NCI-H446 (cell line): ENCODE data around the gene ZSCAN20.
"Not testable (repeated sequence)": the region's sequence is repeated elsewhere in the genome, so short reads cannot be mapped to it uniquely, and the experiment has no call there.

ENCODE experiments used
- DNase-seq, 2 experiments: peaks; one replicate each; lab custom pipeline; 2025; lab: John Stamatoyannopoulos, UW

The ZSCAN20 gene

DNA sequence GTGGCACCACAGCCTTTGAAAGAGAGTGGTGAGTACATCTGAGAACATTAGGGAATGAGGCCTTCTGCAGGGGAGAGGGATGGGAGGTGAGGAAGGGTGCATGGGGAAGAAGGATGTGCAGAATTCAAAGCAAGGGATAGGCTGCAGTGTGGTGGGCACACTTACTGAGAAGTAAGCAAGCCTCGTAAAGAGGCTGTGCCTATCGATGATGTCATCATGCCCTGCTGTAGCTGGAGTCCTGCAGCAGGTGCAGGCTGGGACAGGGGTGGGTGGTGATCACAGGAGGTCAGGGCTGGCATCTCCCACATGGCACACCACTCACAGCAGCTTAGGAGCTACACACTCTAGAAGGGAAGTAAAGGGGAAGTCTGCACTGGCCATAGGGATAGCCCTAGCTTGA, 16.2 kb downstream of the ZSCAN20 start:
- no peak for DNase-seq

DNA sequence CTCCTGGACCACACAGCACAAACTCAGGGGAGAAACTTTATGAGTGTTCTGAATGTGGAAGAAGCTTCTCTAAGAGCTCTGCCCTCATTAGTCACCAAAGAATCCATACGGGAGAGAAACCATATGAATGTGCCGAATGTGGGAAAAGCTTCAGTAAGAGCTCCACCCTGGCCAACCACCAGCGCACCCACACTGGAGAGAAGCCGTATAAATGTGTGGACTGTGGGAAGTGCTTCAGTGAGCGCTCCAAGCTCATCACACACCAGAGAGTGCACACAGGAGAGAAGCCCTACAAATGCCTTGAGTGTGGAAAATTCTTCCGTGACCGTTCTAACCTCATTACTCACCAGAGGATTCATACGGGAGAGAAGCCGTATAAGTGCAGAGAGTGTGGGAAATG, 22.5 kb downstream of the ZSCAN20 start:
- no peak for DNase-seq

DNA sequence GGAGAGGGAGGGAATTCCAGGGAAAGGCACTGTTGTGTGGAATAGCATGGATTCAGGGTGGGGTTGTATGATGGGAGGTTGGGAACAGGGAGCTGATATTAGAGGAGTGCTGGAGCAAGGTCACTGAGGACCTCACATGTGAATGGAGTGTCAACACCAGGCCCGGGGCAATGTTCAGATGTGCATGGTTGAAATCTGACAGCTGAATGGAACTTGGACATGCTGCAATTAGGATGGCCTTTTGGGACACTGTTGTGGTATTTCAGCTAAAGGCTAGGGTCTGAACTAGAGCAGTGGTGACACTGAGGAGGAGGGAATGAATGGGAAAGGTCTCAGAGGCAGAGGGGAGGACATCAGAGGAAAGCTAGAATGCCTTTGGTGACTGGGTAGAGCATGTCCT, 25.0 kb downstream of the ZSCAN20 start:
- no peak for DNase-seq

DNA sequence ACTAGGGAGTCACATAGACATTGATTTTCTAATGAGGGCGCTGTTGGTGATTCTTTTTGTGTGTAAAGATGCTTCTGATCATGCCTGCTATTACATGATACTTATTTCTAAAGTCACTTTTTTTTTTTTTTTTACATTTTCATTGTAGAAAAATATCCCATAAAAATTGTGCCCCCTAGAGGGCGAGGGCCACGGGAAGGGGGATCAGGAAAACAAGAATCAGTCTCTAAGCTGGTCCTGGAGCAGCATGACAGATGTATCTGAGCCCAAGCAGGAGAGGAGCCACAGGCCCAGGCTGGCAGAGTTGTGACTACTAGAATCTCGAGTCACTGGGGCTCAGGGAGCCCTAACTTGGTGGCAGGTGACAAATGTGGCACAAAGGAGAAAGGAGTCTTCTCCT, 28.1 kb downstream of the ZSCAN20 start:
- DNase-seq = no peak

DNA sequence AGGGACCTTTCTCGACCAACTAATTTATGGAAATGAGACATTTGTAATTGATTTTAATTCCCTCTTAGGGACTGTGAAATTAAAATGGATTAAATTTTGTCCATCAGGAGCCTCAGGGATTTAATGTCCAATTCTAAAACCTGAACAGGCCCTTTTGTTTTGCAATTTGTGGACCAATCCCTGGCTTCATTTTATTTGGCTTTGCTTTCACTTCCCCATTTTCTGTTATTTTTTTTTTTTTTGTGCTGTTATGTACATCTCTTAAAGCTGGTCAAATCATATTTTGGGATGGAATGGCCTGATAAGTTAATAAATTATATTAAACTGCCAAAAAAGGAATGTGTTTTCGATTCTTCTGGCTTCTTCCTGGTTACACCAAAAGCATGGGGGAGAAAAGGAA, 28.9 kb downstream of the ZSCAN20 start:
- no peak for DNase-seq

DNA sequence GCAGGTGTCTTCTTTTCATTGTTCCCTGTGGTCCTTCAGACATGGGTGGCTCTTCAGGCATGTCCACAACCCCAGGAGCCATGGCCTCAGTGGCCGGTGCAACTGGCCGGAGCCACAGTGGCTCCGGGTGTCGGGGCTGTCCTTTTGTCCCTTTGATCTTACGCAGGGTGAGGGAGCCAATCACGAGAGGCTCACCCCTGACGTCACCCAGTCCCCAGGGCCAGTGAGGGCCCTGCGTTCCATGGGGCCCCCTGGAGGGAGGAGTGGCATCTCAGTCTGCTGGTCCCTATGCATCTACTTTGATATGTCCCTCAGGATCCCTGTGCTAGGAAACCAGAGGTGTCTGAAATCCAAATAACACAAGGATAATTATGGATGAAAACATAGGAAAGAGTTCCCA, 29.3 kb downstream of the ZSCAN20 start:
- DNase-seq = no peak

DNA sequence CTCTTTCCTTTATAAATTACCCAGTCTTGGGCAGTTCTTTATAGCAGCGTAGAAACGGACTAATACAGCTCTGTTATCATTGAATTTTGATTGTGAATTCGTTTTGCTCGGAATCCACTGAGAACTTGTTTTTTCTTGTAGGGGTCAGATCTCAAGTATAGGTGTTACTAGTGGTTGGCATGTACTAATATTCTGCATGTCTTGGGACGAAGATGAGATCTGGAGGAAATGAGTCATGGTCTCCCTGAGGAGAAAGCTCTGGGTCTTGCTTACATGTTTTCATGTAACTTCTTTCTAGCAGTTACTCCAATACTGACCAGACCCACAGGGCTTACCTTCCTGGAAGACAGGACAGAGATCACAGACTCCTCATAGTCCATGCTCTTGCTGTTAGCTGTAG, 30.3 kb downstream of the ZSCAN20 start:
- DNase-seq = no peak

DNA sequence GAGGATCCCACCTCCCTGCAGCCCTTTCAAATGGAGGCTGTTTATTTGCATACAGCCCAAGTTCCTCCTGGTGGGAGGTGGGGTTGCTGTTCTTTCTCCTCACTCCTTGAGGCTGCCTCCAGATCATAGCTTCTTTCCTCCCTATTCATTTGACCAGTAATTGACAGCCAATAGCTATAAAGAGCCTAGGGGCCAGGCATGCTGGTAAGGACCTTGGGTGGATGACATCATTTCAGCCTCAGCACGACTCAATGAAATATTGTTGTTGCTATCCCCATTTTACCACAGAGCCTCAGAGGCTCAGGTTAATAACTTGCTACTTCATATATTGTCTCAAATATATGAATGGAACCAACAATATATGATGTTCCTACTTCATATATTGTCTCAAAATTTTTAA, 31.1 kb downstream of the ZSCAN20 start:
- no peak for DNase-seq

DNA sequence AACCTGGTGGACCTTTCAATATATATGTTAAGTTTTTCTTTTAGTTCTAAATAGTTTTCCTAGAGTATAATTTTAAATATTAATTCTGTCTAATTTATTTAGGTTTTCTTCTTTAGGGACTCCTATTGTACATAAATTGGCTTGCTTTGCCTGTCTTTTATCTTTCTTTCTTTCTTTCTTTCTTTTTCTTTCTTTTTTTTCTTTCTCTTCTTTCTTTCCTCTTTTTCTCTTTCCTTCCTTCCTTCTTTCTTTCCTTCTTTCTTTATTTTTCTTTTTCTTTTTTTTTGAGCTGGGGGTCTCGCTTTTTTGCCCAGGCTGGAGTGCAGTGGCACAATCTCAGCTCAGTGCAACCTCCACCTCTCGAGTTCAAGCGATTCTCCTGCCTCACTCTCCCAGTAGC, 35.2 kb downstream of the ZSCAN20 start:
- no peak for DNase-seq

DNA sequence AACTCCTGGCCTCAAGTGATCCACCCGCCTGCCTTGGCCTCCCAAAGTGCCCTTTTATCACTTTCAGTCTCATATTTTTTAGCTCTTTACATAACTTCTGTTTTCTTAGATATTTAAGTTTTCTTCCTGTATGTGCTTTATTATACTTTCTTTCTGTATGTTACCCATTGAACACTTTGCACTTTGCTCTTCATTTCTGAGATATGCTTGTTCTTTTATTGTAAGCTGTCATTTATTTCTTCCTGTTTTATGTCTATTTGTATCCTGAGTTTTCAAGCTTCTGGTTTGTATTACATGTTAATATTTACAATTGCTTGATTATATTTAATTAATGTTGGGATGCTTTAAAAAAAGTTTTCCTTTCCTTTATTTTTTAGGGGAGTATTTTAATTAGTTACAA, 35.7 kb downstream of the ZSCAN20 start:
- DNase-seq = no peak

DNA sequence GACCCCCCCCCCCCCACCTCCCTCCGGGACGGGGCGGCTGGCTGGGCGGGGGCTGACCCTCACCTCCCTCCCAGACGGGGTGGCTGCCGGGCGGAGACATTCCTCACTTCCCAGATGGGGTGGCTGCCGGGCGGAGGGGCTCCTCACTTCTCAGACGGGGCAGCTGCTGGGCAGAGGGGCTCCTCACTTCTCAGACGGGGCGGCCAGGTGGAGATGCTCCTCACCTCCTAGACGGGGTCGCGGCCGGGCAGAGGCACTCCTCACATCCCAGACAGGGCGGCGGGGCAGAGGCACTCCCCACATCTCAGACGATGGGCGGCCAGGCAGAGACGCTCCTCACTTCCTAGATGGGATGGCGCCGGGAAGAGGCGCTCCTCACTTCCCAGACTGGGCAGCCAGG, 36.8 kb downstream of the ZSCAN20 start:
- not testable (repeated sequence) for DNase-seq

DNA sequence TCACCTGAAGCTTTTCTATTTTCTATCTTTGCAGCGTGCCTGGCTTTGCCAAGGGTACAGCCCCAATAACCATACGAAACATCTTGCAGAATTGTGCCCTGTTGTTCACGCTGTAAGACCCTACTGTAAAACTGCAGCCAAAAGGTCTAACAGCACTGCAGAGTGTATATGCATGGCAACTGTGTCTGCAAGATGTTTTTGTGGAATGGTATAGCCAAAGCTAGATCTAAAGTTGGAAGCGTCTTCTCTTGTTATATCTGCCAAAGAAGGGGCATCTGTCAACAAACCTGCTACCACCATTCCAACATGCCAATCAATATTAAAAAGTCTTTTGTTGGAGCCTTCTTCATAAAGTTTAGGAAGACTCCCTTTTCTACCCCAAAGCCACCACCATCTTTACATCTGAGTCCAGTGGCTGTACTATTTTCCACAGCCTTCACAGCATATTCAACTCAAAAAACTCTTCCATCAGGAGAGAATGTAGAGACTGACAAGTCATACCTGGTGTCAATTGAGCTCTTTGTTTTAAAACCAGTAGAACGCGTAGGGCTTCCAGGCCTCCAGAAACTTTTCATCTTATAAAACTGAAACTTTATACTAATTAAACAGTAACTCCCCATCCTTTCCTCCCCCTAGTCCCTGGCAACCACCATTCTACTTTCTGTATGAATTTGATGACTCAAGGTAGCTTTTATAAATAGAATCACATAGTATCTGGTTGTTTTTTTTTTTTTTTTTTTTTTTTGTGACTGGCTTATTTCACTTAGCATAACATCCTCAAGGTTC, 40.0 kb downstream of the ZSCAN20 start:
- peak in 1 of 2 experiments; percentile 11 for DNase-seq

DNA sequence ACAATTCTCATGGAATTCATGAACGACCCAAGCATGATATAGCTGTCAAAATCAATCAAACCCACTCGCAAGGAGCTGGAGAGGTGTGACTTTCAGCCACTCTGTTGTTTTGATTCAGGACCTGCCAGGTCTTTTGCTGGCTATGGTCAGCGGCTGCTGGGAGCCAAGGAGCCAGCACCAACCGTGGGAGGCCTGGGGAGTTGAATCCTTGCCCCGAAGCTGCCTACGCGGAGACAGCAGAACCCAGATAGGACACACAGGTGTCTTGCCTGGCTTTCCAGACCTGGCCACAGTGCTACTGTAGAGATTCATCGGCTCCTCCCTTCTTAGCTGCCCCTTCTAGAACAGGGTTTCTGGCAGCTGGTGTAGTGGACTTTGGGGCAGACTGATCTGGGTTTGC, 42.7 kb downstream of the ZSCAN20 start:
- no peak for DNase-seq

DNA sequence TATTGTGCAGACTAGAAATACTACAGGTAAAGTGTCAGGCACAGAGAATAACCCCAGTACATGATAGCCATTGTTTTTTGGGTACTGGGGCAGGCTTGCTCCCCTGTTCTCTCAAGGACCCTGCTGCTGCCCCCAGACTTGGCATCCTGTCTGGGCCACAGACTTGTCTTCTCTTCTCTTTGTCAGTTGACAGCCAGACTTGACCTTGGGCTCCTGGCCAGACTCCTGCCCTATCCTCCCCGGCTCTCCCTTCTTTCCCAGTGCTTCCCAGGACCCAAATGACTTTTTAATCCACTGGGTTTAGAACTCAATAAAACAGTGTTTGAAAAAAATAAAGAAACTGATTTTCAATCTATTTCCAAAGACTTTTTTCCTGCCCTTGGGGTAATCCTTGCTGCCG, 43.2 kb downstream of the ZSCAN20 start:
- DNase-seq = no peak

DNA sequence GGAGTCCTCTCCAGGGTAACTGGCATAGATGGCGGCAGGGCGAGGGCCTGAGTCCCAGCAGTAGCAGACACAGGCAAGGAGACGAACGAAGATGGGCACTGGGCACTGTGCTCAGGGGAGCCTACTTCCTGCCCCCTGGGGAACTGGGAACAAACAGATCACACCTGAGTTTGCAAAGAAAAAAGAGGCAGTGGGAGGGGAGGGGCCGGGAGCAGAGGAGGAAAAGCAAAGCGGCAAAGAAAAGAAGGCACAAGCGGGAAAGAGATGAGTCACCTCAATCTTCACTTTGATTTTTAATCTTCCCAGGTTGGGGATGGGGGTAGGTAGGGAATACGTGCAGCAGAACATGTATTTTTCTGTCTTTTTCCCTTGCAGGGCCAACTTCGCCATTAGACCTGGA, 44.0 kb downstream of the ZSCAN20 start:
- DNase-seq = no peak

DNA sequence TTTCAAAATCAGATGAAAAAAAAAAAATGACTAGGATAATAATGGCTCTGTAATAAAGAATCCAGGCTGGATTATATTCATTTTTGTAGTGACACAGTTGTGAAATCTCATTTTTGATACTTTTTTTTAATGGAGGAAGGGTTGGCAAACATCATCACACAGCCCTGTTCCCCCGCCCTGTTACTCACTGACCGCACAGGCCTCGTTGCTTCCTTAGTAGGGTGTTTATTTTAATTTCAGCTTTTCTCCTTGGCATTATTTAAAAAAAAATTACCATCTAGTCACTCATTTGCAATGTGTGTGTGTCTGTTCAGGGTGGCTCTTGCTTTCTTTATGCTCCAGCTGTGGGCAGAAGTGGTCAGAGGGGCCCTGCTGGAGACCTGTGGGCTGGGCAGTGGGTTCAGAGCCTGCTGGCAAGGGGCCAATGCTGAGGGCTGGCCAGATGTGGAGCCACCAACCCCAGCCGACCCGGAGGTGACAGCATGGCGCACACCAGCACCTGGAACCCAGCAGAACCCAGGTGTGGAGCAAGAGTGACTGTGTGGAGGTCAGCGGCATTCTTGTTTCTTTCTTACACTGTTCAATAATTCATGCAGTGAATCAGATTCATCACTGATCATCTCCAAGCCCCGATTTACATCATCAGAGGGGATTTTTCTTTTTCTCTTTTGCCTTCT, 44.6 kb downstream of the ZSCAN20 start:
- DNase-seq = peak in 1 of 2 experiments; percentile 20

DNA sequence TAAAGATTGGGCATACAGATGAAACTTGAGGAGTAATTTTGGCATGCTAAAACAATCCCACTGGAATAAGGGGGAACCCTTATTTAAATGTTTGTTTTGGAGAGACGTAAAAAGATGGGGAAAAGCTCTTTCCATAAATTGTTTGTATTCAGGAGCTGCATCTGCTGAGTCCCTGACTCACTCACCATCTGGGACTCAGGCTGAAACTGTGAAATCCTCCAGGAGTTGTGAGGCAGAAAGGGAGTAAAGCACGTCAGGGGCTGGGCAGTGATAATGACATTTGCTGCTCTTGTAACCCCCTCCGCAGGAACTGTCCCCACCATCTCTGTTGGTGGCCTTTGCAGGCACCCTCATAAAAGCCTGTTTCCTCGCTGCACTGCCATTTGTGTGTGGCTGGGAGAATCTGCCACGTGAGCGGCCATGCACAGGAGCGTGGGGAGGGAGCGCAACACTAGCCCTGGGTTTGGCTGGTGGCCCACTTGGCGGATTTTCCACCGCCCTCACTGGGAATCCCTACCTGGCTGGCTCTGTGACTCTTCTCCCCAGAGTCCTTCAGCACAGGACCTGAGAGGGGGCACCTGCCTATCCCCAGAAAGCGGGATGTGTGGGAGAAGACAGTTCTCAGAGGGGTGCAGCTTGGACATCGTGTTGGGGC, 45.3 kb downstream of the ZSCAN20 start:
- peak in 1 of 2 experiments; percentile 46 for DNase-seq

DNA sequence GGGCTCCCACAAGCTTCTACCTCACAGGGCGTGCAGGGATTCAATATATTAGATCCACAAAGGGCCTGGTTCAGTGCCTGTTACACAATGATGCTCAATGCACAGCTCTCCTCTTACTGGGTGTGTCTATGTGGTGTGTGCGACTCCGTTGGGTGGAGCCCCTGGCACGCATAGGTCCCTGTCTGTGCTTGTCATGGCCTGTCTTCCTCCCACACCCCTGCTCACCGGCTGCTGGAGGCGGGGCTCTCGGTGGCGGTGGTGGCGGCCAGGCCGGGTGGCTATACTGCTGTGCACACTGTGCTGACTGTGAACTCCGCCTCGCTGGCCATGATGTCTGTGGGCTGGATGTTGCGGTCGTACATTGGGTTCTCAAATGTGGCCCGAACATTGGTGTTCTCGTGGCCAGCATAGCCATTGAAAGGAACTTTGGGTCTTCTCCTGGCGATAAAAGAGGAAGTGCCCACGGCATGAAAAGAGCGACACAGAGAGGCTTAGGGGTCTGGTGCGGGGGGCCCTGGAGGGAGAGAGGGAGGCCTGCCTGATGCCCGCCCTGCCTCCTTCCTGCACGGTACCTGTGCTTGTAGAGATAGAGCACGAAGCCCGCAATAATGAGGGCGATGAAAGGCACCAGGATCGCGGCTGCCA, 46.9 kb downstream of the ZSCAN20 start:
- no peak for DNase-seq

DNA sequence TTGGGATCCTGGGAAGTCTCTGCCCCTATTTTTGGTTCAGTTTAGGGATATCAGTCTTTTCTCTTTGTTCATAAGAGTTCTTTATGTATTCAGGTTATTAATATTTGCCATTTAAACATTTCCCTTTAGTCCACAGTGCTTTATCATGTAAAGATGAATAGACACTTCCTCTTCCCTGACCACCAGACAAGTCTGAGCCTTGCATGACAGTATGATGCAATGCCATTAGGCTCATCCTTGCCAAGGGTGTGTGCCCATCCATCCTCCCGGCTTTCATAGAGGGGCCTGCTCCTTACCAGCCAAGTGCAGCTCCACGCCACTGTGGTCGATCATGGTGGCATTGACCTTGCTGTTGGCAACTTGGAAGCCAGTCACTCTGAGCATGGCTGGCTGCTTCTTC, 52.1 kb downstream of the ZSCAN20 start:
- no peak for DNase-seq

DNA sequence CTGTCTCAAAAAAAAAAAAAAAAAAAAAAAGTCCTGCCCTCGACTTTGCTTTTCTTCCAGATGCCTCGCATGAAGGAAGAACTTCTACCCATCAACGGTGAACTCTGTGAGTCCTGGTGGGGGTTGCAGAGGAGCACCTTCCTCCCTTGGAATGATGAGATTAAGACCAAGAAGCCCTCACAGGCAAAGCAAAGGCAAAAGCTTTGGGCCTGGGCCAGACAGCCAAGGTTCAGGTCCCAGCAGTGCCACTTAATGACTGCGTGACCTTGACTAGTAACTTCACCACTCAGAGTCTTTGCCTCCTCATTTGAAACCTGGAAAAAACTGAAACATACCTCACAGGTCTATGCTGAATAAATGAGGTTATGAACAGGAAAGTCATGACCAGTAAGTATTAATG, 55.5 kb downstream of the ZSCAN20 start:
- no peak for DNase-seq

DNA sequence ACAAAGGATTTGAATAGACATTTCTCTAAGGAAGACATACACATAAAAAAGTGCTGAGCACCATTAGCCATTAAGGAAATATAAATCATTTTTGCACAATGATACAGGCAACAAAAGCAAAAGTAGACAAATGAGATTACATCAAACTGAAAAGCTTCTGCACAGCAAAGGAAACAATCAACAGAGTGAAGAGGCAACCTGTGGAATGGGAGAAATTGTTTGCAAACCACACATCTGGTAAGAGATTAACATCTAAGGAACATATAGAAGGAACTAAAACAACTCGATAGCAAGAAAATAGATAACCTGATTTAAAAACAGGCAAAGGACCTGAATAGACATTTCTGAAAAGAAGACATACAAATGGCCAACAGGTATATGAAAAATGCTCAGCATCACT, 57.5 kb downstream of the ZSCAN20 start:
- DNase-seq = no peak

DNA sequence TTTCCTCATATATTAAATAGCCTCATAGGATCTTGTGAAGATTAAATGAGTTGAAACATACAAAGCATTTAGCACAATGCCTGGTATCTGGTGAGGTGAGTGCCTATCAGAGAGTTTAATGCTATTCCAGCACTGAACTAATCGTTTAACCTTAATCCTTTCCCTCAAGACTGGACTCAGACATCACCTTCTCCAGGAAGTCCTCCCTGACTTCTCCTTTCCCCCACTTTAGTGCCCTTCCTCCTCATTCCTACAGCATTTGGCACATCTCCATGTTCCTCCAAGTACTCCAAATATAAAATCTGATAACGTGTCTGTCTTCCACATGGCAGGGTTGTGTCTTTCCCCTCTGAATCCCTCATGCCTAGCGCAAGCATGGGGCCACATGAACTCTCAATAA, 59.8 kb downstream of the ZSCAN20 start:
- DNase-seq = no peak

DNA sequence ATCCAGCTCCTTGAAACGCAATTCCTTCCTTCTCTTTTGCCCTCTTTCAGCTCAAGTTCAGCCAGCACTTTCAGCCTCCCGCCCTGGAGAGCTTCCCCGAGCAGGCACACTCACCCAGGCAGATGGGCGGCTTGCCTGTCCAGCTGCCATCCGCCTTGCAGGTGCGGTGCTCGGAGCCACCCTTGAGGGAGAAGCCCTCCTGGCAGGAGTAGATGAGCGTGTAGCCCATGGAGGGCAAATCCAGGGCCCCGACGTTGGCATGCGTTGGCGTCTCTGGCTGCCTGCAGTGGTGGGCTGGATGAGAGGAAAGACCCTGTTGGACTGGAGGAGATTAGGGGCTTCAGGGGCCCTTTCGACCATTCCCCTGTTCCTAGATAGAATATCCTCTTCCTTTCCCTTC, 60.5 kb downstream of the ZSCAN20 start:
- DNase-seq = no peak
